Superior temporal gyrus (tissue), 1 donor: ENCODE results near the gene CCR9.
"Not testable (repeated sequence)": the region's sequence is repeated elsewhere in the genome, so short reads cannot be mapped to it uniquely, and the experiment has no call there.

Experiments used
- DNase-seq: peaks from one replicate; pipeline ENCODE4 v3.0.0-alpha.2; 2016; ENCODE audit errors: extremely low spot score

CCR9 gene, protein sequence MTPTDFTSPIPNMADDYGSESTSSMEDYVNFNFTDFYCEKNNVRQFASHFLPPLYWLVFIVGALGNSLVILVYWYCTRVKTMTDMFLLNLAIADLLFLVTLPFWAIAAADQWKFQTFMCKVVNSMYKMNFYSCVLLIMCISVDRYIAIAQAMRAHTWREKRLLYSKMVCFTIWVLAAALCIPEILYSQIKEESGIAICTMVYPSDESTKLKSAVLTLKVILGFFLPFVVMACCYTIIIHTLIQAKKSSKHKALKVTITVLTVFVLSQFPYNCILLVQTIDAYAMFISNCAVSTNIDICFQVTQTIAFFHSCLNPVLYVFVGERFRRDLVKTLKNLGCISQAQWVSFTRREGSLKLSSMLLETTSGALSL

GRCh38 chr3:45885979-45886705 lies at the start of gene CCR9:
TSS of gene CCR9 (plus strand) at chr3:45886543. CDS start at chr3:45894934, 8,391 bp downstream.
- no peak for DNase-seq

- DNase-seq: no peak
Observed at GRCh38 chr3:45838466-45838865, 47.9 kb upstream of the CCR9 start.

DNA sequence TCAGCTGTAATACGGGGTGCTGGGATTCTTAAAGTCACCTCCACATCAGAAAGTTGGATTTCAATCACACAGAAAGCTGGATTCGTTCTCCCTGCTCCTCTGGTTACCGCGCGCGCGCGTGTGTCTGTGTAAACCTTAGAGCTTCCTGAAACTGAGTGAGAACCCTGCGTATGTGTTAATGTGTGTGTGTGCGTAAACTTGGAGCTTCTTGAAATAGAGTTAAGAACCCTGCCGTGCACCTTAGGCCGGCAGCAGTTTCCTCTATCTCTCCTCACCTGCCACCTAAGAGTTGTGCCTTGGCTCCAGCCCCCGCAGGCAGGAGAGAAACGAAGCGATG lies 45.0 kb upstream of the CCR9 start:
- DNase-seq: no peak

GRCh38 chr3:45841757-45842491 lies 44.4 kb upstream of the CCR9 start, which contains the start of gene LZTFL1:
TSS of gene LZTFL1 (minus strand) at chr3:45842119. CDS start at chr3:45841991, 128 bp downstream.
- peak; percentile 98 for DNase-seq

DNA sequence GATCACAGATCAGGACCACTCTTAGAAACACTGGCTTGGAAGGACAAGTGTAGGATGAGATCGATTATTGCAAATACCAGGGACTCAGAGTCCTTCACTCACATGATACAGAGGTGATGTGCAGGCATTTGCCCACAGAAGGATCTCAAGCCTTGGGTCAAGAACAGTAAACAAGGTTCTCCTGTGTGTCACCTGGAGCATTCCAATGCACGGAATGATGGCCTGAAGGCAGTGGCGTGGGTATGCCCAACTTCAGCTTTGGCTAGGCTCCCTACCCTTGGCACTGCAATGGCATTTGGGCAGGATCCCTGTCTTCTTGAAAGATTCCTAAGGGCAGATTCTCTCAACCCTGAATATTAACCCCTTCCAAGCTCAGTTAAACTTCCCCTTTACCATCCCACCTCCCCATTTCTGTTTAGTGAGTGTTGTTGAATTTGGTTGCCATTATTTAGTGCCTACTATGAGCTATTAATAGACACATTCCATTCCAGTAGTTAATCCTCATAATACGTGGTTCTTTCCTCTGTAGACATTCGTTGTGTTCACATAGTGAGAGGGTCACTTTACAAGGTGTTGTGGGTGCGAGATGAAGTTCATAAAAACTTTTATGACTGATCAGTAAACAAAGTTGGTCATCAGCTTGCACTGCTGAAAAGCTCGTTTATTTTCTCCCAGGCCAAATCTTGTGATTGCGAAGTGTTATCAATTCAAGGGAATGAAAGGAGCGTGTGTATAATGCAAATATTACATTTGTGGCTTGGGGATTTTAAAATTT lies 43.3 kb upstream of the CCR9 start:
- no peak for DNase-seq

DNA sequence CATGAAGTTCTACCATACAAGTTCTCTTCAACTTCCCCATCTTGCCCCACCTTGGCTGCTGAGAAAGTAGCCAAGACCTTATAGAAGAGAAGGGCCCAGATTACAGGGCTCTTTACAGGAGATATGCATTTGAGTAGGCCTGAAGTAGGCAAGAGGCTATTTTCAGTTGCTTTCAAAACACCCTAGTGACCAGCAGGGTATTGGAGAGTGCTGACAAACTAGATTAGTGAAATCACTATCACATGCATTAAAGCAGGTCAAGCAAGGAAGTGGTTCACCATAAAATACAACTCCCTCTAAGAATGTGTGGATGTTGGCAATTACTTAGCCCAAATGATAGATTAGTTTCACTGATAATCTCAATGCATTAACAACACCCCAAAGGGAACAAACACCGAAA lies 41.7 kb upstream of the CCR9 start:
- DNase-seq: no peak

- DNase-seq: no peak
Observed at GRCh38 chr3:45848392-45848791, 38.0 kb upstream of the CCR9 start.

GRCh38 chr3:45852828-45853227 lies 33.5 kb upstream of the CCR9 start:
- no peak for DNase-seq

GRCh38 chr3:45856323-45856722 lies 30.0 kb upstream of the CCR9 start:
- DNase-seq: not testable (repeated sequence)

GRCh38 chr3:45857024-45857423 lies 29.3 kb upstream of the CCR9 start:
- DNase-seq: not testable (repeated sequence)

DNA sequence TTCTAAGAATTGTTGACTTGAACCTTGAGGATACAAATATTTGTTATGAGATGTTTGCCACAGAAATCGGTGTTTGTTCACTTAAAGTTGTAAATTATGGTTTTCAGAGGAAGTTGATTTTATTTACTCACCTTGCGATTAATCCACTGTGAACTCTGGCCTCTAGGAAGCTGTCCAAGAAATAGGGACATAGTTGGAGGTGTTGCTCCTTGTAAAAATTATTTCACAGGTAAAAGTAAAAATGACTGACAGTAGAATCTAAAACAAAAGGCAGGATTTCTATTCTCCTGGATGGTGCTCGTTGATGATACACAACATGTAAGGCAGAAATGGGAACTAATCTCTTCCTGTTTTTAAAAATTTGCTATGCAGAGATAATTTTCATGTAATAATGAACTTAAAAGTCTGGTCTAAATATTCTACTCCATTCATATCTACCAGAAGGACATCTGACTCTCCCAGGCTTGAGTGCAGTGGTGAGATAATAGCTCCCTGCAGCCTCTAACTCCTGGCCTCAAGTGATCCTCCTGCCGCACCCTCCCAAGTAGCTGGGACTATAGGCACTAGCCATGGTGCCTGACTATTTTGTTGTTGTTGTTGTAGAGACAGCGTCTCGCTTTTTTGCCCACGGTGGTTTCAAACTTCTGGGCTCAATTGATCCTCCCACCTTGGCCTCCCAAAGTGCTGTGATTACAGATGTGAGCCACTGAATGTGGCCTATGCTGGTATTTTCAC lies 27.4 kb upstream of the CCR9 start:
- no peak for DNase-seq

DNA sequence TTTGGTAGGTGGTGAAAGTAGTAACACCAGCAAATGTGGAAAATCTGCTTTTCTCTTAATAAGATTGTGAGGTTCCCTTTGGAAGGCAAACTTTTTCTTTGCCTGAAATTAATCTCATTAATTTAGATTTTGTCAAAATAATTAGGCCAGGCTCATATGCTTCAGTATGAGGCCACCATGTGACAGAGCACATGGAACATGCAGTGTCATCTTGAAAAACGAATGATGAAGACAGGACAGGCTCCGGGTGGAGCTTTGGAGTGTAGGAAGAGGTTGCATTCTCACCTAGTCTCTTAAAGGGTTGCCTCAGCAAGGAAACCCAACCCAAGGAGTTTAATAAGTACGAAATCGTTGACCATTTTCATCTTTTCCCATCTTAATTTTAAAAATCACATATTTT lies 25.9 kb upstream of the CCR9 start:
- no peak for DNase-seq

- DNase-seq: no peak
Observed at GRCh38 chr3:45861043-45861719, 25.2 kb upstream of the CCR9 start.

DNA sequence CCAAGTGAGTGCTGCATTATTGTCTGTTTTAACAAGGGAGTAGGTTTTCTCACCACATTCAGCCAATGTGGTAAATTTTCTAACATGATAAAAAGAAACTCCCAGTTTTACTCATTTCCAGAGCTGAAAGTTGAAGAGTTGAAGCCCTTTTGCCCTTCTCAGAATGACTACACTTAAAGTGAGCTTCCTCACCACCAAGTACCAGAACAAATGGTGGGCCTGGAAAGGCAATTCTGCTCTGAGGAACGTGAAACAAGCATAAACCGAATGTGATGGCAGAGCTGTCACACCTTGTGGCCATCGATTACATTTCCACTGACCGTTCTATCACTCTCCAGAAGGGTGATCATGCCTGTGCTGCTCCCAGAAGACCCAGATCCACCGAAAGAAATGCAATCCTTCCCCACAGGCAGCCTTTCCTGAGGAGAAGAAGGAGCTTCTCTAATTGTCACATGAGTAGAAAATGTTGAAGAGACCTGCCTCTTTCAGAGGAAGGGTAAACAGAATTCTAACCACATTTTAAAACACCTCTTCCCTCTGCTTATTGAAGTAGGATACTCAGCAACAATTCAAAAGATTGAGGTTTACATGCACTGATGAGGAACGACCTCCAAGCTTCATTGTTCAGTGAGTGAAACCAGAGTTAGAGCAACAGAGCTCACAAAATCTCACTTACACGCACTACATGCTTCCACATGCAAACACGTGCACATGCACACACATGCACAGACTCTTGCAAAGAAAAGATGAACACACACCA lies 21.4 kb upstream of the CCR9 start:
- DNase-seq: no peak

GRCh38 chr3:45865563-45865962 lies 20.8 kb upstream of the CCR9 start:
- DNase-seq: no peak

DNA sequence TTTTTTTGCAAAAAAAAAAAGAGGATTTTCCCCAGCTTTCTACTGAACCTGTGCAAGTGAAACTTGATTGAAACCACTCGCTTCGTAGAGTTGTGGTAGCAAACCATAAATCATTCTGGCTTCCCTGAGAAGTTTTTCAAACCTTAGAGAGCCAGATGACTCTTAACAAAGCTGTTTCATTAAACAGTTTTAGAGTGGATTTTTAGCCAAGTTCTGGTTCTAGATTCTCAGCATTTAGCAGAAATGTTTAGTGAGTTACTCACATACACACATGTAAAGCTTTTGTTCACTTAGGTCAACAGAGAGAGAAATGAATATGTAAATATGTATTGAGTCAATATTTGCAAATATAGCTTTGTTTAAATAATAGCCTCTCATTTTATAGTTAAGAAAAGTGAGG lies 18.1 kb upstream of the CCR9 start:
- DNase-seq: no peak

DNA sequence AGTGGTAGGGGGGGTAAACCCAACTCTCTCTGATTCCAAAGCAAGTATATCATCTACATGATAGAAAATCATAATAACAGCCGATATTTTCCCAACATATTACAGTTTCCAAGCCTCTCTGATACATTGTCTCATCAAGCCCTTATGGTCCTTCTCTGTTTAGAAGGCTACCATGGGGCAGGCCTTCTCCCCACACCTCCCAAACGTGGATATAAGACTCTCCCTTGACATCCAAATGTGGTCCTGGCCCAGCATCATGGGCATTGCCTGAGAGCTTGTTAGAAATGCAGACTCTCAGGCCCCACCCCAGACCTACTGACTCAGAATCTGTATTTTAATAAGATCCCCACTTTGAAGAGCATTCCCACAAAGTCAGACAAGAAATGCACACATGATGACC lies 17.7 kb upstream of the CCR9 start:
- no peak for DNase-seq

DNA sequence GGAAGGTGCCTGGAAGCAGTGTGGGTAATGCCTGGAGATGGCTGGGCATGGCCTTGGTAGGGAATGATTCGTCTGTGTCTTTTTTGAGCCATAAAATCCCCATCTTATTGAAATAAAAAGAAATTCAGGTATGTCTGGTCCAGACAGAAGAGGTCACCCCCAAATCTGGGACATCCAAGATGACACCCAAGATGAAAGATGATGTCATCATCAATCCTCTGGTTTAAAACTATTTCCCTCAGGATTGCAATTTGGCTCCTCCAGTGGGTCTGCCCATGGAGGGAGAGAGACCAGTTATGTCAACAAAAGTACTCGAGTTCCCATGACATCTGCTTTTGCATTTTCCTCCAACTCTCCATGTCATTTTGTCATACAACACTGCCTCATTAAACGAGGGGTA lies 16.7 kb upstream of the CCR9 start:
- no peak for DNase-seq

DNA sequence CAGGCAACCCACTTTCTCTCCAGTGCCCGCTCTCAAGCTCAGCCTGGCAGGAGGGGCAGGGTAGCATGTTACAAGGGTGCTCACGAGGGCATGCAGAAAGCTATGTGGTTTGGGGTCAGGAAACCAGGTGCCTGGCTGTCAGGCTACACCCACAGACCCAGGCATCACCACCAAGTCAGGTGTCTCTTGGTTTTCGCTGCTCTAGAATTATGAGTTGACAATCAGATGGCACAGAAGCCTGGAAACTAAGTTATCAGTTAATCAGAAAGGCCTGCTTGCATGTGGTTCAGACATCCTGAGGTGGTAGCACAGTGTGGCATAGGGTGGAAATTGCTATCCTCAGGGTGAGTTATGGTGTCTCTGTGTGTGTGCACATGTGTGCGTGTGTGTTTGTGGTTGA lies 16.2 kb upstream of the CCR9 start:
- no peak for DNase-seq

- DNase-seq: no peak
Observed at GRCh38 chr3:45871780-45872179, 14.6 kb upstream of the CCR9 start.
